DOHH2 (cell line): ENCODE data around the gene CTBP1.

Experiments used
- CTCF ChIP-seq: fragments of 200-600 bp; sonication (generic); IDR thresholded peaks from one replicate; pipeline ENCODE4 v1.5.1; 2014; ENCODE audit warnings: antibody characterized with exemption, mild to moderate bottlenecking, low read depth, low read length; ENCODE audit not compliant: poor library complexity, severe bottlenecking
- EZH2phosphoT487 ChIP-seq: fragments of 200-600 bp; sonication (generic); IDR thresholded peaks from 2 replicates; pipeline ENCODE4 v1.6.1; 2017; ENCODE audit warnings: borderline replicate concordance, mild to moderate bottlenecking, antibody characterized with exemption, low read length, moderate library complexity, mixed read lengths

- TF ChIP-seq CTCF (no peak), EZH2phosphoT487 (no peak)
Observed at GRCh38 chr4:1218634-1219565, 30.0 kb downstream of the CTBP1 start.
